ENCODE results near the gene VMP1.
A peak's percentile ranks its signal among the peaks of the same experiment; 100 is the strongest.
"Not testable (repeated sequence)": the region's sequence is repeated elsewhere in the genome, so short reads cannot be mapped to it uniquely, and the experiment has no call there.

VMP1 gene

DNA sequence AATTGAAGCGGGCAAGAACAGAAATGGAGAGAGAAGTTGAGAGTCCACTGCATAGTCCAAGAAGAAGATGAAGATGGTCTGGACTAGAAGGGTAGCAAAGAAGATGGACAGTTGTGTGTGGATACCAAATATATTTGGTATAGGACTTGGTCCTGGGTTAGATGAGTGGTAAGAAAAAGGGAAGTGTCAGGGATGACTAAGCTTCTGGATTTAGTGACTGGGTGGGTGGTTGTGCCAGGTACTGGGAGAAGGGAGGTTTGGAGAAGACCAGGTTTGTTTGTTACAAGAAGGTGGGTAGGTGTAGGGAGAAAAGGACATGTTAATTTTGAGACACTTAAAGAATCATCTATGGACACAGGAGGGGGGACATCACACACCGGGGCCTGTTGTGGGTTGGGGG lies 5.4 kb downstream of the VMP1 start:
- DNase-seq, result no peak

DNA sequence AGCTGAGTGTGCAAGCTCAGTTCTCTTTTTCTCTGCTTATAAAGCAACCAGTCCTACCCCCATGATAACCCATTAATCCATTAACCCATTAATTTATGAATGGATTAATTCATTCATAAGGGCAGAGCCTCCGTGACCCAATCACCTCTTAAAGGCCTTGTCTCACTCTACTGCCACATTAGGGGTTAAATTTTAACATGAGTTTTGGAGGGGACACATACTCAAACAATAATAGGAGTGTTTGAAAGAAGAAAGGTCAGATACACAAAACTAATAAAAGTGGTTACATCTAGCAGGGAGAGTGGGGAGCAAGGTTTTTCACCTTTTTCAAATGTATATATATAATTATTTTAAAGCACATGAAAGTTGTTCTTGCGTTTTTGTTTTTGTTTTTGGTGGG lies 6.8 kb downstream of the VMP1 start:
- DNase-seq, result no peak

DNA sequence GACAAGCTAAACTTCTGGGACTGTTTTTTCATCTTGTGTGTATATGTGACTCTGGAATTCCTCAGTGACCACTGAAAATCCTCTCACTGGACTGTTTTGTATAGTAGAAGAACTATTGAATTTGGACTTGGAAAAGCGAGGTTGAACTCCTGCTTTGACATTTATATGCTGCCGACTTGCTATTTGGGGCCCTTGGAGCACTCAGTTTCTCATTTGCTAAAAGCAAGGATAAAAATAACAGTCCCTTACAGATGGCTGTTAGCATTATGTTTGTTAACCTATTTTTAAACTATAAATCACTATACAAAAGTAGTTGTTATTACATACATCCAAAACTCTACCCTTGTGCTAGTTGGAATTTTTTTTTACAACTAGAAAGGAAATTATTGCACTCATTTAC lies 9.0 kb downstream of the VMP1 start:
- no peak for DNase-seq

DNA sequence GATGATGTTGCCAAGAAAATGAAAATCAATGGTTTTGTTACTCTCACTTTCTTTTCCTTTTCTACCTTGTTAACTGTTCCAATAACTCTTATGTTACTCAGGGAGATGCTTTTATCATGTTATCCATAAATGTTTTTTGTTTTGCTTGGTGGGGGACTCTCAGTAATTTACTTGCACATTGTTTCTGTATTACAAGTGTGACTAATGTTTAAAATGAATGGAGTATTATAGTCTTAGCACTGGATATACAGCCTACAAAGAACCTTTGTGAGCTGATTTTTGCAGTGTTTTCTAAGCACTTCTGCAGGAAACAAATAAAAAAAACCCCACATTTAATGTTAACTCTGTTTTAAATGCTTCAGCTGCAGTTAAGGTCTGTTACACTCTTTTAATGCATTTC lies 12.1 kb downstream of the VMP1 start:
- DNase-seq, result no peak

DNA sequence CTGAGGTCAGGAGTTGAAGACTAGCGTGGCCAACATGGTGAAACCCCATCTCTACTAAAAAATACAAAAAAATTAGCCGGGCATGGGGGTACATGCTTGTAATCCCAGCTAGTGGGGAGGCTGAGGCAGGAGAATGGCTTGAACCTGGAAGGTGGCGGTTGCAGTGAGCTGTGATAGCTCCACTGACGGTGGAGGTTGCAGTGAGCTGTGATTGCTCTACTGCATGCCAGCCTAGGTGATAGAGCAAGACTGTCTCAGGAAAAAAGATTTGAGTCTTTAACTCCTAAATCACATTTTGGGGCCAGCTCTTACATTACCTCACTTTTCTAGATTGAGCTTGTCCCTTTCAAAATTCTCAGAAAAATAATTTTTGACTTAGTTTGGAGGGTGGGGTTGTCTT lies 15.2 kb downstream of the VMP1 start:
- no peak for DNase-seq

DNA sequence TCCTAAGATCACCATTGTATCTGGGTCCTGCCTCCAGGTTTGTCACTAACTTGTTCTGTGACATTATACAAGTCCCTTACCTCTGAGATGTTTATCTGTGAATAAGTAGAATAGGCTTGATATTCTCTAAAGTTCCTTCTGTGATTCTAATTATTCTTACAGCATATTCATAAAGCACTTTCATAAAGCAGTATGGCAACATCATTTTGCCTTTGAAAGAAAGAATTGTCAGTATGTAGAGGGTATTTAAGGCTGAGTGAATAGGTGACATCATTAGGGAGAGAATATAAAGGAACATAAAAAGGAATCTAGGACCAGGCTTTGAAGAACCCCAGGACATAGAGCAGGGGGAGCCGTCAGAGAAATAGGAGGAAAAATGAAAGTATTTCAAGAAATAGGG lies 15.6 kb downstream of the VMP1 start:
- DNase-seq, result no peak

DNA sequence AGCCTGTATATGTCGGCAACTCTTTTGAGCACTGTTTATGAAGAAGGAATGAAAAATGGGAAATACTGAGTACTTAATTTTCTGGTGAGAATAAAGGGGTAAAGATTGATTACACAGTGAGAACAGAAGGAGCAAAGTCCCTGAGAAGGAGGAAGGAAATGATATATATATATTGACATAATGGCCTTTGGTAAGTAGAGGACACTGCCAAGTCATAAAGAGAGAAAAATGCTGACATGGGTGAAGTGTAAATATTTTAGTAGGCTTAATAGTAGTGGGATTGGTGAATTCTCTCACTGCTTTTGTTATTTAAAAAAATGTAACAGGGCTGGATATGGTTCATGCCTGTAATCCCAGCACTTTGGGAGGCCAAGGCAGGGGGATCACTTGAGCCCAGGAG lies 16.2 kb downstream of the VMP1 start:
- DNase-seq, result no peak

DNA sequence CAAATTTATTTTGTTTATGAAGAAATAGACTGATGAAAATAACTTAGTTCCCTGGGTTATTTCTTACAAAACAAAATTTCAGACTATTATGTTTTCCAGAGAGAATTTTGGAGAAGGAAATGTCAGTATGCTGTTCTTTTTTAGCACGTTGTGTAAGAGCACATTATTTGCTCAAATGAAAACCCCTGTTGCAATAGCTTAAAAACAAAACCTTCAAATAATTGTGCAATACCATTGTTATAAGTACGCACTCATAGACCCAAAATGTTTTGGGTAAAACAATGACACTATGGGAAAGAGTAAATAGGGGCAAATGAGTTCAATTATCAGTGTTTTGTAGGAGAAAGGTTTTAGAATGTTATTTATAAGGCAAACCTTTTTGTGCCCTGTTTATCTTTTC lies 18.2 kb downstream of the VMP1 start:
- DNase-seq, result no peak

DNA sequence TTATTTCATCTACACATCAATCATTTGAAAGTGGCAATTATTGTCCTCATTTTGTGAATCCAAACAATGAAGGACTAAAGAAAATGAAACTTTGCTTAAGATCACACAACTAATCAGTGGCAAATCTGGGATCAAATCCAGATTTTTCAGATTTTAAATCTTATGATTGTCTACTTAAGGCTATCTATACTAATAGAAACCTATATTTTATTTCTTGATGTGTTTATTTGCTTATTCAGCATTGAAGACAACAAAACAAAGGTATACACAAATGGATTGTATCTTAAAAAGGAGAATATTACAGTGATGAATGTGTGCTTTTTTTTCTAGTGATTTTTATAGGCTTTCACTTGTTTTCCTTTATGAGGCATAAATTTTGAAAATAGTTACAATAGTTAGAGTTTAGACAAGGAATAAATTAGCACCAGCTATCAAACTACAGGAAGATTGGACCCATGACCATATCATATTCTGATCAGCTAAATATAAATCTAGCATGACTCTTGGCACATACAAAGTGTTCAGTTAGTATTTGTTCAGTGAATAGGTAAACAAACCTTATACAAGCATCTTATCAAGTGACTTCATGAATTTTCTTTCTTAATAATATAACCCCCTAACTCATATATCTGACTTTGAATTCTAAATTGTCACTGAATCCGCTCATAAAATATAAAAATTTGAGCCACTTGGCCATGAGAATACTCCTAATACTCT lies 20.5 kb downstream of the VMP1 start:
- DNase-seq, result no peak

DNA sequence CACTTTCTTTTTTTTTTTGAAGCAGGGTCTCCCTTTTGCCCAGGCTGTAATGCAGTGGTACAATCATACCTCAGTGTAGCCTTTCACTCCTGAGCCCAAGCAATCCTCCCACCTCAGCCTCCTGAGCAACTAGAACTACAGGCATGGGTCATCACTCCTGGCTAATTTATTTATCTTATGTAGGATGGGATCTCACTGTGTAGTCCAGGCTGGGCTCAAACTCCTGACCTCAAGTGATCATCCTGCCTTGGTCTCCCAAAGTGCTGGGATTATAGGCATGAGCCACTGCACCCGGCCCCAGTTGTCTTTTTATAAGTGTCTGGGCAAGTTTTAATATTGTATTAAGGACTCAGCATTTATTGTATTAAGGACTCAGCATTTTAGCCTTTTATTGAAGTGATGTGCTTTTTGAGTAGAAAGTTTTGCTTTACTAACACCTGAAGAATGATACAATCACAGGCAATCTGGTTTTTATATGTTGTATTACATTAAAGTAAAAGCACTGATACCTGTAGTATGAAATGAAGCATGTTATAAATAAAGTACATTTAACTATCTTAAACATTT lies 22.9 kb downstream of the VMP1 start:
- no peak for DNase-seq

DNA sequence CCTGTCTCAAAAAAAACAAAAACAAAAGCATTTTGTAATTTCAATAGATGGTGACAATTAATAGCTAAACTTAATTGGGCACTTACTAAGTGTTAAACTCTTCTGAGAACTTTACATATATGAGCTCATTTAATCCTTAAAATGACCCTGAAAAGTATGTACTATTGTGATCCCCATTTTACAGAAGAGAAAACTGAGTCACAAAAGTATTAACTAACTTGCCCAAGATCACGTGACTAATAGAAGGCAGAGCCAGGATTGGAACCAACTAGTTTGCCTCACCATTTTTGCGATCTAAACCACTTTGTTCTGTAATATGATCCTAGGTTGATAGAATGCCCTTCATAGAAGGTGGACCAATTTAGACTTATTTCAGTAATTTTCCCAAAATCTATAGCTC lies 26.2 kb downstream of the VMP1 start:
- no peak for DNase-seq

DNA sequence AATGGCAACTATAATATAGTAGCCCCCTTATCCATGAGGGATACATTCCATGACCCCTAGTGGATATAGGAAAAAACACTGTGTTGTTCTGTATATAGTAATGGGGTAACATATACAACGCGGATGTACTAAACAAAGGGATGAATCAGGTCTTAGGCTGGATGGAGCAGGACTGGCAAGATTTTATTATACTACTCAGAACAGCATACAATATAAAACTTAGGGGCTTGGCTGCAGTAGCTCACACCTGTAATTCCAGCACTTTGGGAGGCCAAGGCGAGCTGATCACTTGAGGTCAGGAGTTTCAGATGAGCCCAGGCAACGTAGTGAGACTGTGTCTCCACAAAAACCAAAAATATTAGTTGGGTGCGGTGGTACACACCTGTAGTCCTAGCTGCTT lies 26.8 kb downstream of the VMP1 start:
- DNase-seq, result no peak

DNA sequence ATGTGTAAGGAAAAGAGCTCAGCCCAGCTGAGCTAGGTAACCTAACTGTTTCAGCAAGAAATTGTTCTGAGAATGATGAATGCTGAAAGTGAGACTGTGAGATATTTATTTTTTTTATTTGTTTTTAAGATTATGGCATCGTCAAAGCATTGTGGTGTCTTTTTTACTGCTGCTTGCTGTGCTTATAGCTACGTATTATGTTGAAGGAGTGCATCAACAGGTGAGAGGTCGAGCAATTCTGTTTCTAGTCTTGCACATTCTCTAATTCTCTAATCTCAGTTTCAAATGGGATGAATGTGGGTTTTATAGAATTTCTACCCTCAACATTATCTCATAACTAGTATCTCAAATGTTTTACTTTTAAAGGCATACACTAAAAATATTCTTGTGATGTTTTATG lies 29.9 kb downstream of the VMP1 start:
- no peak for DNase-seq

DNA sequence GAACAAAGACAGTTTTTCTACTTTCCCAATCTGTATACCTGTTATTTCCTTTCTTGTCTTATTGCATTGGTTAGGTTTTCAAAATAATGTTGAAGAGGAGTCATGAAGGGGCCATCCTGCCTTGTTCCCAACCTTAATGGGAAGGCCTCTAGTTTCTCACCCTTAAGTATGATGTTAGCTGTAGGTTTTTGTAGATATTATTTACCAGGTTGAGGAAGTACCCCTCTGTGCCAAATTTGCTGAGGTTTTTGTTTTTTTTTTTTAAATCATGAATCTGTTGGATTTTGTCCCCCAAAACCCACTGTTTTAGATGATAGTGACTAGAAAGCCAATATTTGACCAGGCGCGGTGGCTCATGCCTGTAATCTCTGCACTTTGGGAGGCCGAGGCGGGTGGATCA lies 36.4 kb downstream of the VMP1 start:
- no peak for DNase-seq

DNA sequence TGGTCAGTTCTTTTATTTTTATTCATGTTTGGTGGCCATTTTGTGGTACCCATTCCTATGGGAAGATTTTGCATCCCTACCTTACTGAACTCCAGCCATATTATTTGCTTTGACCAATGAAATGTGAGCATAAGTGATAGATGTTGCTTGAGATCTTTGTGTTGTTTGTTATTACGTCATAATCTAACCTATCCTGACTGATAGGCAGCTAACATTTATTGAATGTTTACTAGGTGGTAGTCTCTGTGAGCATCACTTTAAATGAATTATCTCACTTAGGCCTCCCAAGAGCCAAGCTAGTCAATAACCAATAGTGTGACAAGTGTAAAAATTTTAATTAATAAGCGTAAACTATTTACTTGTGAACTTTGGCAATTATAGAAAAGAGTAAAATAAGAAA lies 37.6 kb downstream of the VMP1 start:
- no peak for DNase-seq

DNA sequence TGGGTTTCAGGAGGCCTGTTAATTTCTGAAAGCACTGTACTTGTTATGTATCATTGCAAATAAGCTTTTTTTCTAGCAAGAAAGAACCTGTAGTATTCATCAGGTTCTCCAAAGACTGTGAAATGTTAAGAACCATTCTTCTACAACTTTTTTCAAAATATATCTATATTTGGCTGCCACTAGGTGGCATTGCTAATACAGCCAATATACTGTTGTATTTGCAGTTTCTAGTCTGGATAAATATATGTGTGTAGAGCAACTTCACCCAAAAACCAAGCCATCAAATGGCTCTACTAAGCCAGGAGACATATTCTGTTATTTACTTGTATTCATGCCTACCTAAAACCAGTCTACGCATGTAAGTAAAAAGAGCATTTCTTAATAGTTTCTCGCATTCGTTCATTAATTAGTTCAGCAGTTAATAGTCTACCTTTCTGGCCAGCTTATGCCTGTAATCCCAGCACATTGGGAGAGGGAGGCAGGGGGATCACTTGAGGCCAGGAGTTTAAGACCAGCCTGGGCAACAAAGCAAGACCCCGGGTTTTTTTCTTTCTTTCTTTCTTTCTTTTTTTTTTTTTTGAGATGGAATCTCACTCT lies 39.5 kb downstream of the VMP1 start:
- DNase-seq, result peak; percentile 1

DNA sequence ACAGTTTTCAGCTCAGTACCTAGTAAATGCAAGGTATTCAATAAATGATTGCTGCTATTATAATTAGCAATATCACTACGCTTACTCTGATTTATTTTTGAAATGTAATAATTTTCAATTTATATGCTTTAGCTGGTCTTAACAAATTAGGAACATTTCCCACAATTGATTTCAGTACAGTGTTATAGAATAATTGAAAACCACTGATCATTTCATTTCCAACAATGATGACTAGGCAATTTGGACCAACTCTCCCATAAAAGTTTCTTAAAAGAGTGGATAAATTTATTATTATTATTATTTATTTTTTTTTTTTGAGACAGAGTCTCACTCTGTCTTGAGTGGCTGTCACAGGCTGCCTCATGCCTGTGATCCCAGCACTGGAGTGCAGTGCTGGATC lies 41.1 kb downstream of the VMP1 start:
- DNase-seq, result no peak

DNA sequence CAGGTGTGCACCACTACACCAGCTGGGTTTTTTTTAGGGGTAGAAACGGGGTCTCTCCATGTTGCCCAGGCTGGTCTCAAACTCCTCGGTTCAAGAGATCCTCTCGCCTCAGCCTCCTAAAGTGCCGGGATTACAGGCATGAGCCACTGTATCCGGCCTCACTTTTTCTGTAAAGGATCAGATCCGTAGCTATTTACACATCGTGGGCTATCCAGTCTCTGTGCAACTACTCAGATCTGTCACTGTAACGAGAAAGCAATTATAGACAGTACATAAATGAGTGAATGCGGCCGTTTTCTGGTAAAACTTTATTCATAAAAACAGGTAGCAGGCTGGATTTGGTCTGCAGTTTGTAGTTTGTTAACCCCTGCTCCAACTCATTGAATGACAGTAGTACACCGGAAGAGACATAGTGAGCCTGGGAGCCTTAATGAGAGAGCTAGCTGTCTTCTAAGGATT lies 44.5 kb downstream of the VMP1 start:
- DNase-seq, result no peak

DNA sequence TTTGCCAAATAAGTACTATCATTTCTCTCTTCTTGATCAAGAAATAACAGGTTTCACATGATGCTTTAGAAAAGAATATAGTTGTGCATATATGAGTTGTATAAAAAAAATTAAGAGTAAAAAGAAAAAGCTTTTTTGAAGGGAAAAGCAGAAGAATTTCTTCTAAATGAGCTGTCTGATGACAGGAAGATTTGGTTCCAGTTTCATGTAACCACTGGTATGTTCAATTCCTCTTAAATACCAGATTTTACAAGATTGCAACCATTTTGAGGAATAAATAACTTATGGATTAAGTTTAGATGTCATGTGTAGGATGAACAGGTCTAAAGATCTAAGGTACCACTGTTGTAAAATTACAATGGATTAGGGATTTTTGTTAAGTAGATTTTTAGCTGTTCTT lies 45.0 kb downstream of the VMP1 start:
- no peak for DNase-seq

DNA sequence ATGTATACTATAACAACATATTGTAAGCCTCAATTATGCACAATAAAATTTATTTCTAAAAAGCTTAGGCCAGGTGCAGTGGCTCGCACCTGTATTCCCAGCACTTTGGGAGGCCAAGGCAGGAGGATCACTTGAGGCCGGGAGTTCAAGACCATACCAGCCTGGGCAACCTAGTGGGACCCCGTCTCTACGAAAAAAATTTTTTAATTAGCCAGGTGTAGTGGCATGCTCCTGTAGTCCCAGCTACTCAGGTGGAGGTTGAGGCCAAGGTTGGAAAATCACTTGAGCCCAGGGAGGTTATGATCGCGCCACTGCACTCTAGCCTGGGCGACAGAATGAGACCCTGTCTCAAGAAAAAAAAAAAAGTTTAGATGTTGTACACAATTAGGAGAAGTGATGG lies 45.5 kb downstream of the VMP1 start:
- DNase-seq, result no peak

DNA sequence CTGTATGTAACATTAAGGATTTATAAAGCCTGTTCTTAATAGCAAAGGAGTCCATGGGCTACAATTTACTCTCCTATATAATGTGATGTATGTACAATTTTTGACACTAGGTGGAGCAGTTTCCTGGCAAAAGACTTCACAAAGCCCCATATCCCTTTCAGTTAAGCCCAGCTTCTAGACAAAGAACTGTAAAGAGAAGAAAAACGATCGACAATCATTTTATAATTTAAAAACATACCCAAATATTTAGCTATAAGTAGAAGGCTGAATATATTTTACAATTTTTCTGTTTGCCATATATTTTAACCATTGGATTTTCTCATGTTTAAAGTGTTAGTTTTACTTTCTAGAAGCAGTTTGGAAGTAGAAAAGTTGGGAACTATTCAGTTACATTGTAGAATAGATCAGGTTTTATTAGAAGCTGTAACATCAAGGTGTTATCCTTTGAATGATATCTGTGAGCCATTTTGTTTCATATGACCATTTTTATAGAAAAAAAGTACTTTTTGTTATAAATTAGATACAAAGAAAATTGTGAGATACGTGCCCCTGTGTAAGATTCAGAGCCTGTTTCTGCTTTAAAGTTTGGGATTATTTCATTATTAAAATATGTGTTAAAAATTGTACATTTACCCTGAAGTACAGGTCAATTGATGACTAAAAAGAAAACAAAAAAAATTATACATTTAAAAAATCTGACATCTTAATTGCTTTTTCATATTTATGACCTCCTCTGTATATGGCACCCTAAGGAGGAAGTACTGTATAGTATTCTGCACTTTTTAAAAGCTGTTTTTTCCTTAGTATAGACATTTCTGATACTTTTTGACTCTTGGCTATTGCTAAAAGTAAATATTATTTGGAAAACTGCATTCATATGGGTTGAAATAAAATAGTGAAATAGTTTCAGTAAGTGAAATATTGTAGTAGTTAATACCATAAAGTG lies 46.3 kb downstream of the VMP1 start:
- DNase-seq, result peak; percentile 55

DNA sequence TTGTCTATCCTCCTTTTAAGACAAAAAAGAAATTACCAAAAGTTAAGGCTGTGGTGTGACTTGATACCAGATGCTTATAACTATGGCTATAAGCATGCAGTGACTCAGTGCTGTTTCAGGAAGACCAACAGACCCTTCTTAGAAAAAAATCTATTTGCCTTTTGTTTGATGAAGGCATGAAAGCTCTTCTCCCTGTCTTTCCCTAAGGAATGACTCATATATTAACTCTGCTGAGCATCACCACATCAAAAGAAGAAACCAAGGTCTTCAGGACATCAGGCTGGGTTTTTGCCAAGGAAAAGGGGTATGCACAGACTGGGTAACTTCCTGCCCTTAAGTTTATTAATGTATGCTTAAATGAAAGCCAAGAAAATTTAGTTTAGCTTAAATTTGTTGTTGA lies 47.1 kb downstream of the VMP1 start:
- no peak for DNase-seq

DNA sequence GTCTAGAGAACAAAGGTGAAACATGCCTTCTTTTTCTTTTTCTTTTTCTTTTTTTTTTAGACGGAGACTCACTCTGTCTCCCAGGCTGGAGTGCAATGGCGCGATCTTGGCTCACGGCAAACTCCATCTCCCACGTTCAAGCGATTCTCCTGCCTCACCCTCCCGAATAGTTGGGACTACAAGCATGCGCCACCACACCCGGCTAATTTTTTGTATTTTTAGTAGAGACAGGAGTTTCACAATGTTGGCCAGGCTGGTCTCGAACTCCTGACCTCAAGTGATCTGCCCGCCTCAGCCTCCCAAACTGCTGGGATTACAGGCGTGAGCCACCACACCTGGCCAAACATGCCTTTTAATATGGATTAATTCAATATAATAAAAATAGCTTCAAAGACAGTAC lies 47.6 kb downstream of the VMP1 start:
- not testable (repeated sequence) for DNase-seq
